K562 (cell line): ENCODE data around the gene LRRC71. TPM values are rescaled to one million over a fixed set of nuclear protein-coding genes. Genes with fewer than 3 reads are reported as not detected.

ENCODE experiments used
- ATAC-seq: fragments of 200-7000 bp; cut with Tn5 transposase; 3 replicates; pipeline ENCODE4 v1.9.1; 2020; ENCODE audit warnings: moderate library complexity
- BruUV-seq: library from RNA; stranded (reverse); fragments of 400-500 nt; replicated peaks from 2 replicates; lab custom pipeline; 2021; lab: Mats Ljungman, UMichigan
- CTCF ChIA-PET: fragments of 300-600 bp; formaldehyde crosslinking; extraction: SDS; loops from one replicate; lab custom pipeline; 2021; ENCODE audit warnings: low intra/inter-chr PET ratio; lab: Yijun Ruan, JAX
- POLR2A ChIA-PET: fragments of 300-600, 350-650 bp; sonication (Branson Sonifier 250); formaldehyde crosslinking; extraction: SDS; loops from one replicate; lab custom pipeline; 2021; ENCODE audit warnings: antibody characterized with exemption, inconsistent platforms; lab: Yijun Ruan, JAX
- DNase-seq, 4 experiments: peaks; one replicate each; pipeline versions ENCODE4 v3.0.0 to v3.0.0-alpha.2; 2011 to 2018; ENCODE audit warnings: low spot score in 3 of 4, mixed read lengths in 3 of 4; ENCODE audit errors: extremely low read depth in 1 of 4
- FAIRE-seq: peaks from 2 replicates; lab custom pipeline; 2011; peaks lifted over from hg19 to GRCh38; lab: Jason Lieb, UNC
- H2AFZ ChIP-seq: 2 replicates; pipeline ENCODE4 v1.6.0; 2011; ENCODE audit warnings: low read depth, low read length, control low read depth, inconsistent platforms
- H3K27ac ChIP-seq: fragments of 200-600 bp; 3 replicates; pipeline ENCODE4 v1.8.0; 2011; ENCODE audit warnings: low read depth, mild to moderate bottlenecking, control low read depth, inconsistent platforms, low read length, moderate library complexity, mixed read lengths; ENCODE audit errors: extremely low read depth
- H3K27me3 ChIP-seq, 2 experiments: fragments of 300-600 bp in 1 of 2; 2 replicates in 1 of 2; 3 replicates in 1 of 2; pipeline versions ENCODE4 v1.6.0 to v1.8.0; 2011; ENCODE audit warnings: inconsistent platforms in 2 of 2, low read length in 2 of 2, mild to moderate bottlenecking in 1 of 2, mixed read lengths in 1 of 2, moderate library complexity in 1 of 2; ENCODE audit not compliant: control insufficient read depth in 2 of 2, insufficient read depth in 2 of 2
- H3K36me3 ChIP-seq: fragments of 300-600 bp; 3 replicates; pipeline ENCODE4 v1.8.0; 2011; ENCODE audit warnings: mild to moderate bottlenecking, low read length, inconsistent platforms; ENCODE audit not compliant: control insufficient read depth, insufficient read depth
- H3K4me1 ChIP-seq, 2 experiments: fragments of 200-600 bp in 1 of 2; replicated peaks in 1 of 2; 2 replicates in 1 of 2; 3 replicates in 1 of 2; pipeline versions ENCODE4 v1.5.1 to v1.8.0; 2011; ENCODE audit warnings: inconsistent platforms in 2 of 2, low read length in 2 of 2, mild to moderate bottlenecking in 1 of 2, mixed read lengths in 1 of 2, moderate library complexity in 1 of 2; ENCODE audit not compliant: control insufficient read depth in 2 of 2, insufficient read depth in 2 of 2
- H3K4me2 ChIP-seq: 2 replicates; pipeline ENCODE4 v1.6.1; 2011; ENCODE audit warnings: low read length, control low read depth, inconsistent platforms, mixed read lengths; ENCODE audit not compliant: insufficient read depth
- H3K4me3 ChIP-seq: fragments of 200-600 bp; sonication (generic), shearing (Covaris generic); 2 replicates; pipeline ENCODE4 v1.5.1; 2016; ENCODE audit warnings: control low read depth, inconsistent platforms
- H3K79me2 ChIP-seq: fragments of 200-600 bp; 3 replicates; pipeline ENCODE4 v1.8.0; 2011; ENCODE audit warnings: low read length, inconsistent platforms; ENCODE audit not compliant: control insufficient read depth, insufficient read depth
- H3K9ac ChIP-seq, 2 experiments: 2 replicates each; pipeline versions ENCODE4 v1.6.0 to v1.6.1; 2011; ENCODE audit warnings: low read depth in 2 of 2, low read length in 2 of 2, control low read depth in 1 of 2, inconsistent platforms in 1 of 2, mild to moderate bottlenecking in 1 of 2, mixed read lengths in 1 of 2; ENCODE audit not compliant: insufficient read depth in 1 of 2
- H3K9me1 ChIP-seq: one replicate; pipeline ENCODE4 v1.6.0; 2011; ENCODE audit warnings: inconsistent platforms, mild to moderate bottlenecking, low read length, moderate library complexity; ENCODE audit not compliant: control insufficient read depth, insufficient read depth
- H3K9me3 ChIP-seq: replicated peaks from 2 replicates; pipeline ENCODE4 v1.5.1; 2011; ENCODE audit warnings: low read depth, low read length, inconsistent platforms; ENCODE audit not compliant: control insufficient read depth, insufficient read depth
- H4K20me1 ChIP-seq: replicated peaks from 2 replicates; pipeline ENCODE4 v1.6.1; 2011; ENCODE audit warnings: low read length, inconsistent platforms, mixed read lengths; ENCODE audit not compliant: control insufficient read depth, insufficient read depth
- ELF1 ChIP-seq: fragments of 200-800 bp; sonication (Bioruptor generic); IDR thresholded peaks from 2 replicates; pipeline ENCODE4 v1.6.1; 2016; ENCODE audit warnings: missing genetic modification characterization, missing compliant biosample characterization
- GABPB1 ChIP-seq: sonication (generic); formaldehyde crosslinking; IDR thresholded peaks from 2 replicates; pipeline ENCODE4 v1.8.0; 2022; ENCODE audit warnings: mild to moderate bottlenecking, missing genetic modification reagents
- MAFF ChIP-seq: IDR thresholded peaks from 2 replicates; pipeline ENCODE4 v1.6.1; 2012; ENCODE audit warnings: low read length, improper control_type of control experiment
- MYNN ChIP-seq, 2 experiments: sonication (generic); formaldehyde crosslinking in 1 of 2; IDR thresholded peaks; 2 replicates each; pipeline versions ENCODE4 v1.5.0 to v1.6.1; 2016 to 2020; ENCODE audit warnings: antibody characterized with exemption in 1 of 2, missing genetic modification reagents in 1 of 2
- NFE2L1 ChIP-seq: fragments of 450-650 bp; IDR thresholded peaks from 2 replicates; pipeline ENCODE4 v1.6.1; 2016; ENCODE audit warnings: missing genetic modification characterization, low read depth, mild to moderate bottlenecking, missing compliant biosample characterization, moderate library complexity, borderline replicate concordance
- PYGO2 ChIP-seq: fragments of 450-650 bp; IDR thresholded peaks from 2 replicates; pipeline ENCODE4 v1.6.1; 2016; ENCODE audit warnings: mild to moderate bottlenecking, missing genetic modification characterization, moderate library complexity, missing compliant biosample characterization
- ZNF589 ChIP-seq: fragments of 200-800 bp; sonication (Bioruptor generic); IDR thresholded peaks from 2 replicates; pipeline ENCODE4 v1.6.1; 2016; ENCODE audit warnings: low read depth, missing genetic modification characterization, missing compliant biosample characterization
- ZNF717 ChIP-seq: fragments of 250-450 bp; sonication (Bioruptor Pico); IDR thresholded peaks from 2 replicates; pipeline ENCODE4 v1.5.0; 2021
- ZNF76 ChIP-seq: fragments of 250-450 bp; sonication (Bioruptor Pico); IDR thresholded peaks from 2 replicates; pipeline ENCODE4 v1.4.0; 2020; ENCODE audit warnings: mild to moderate bottlenecking, moderate library complexity, borderline replicate concordance
- WGBS: fragments of 100-300 bp; shearing (Covaris generic); methylation state at CpG from one replicate; pipeline ENCODE4 v1.1.6; 2016; ENCODE audit warnings: low coverage, mixed read lengths; ENCODE audit not compliant: insufficient coverage; ENCODE audit errors: missing lambda C conversion rate; 5-methylcytosine and 5-hydroxymethylcytosine counted together
- in situ Hi-C: fragments of 300-500 bp; cut with MboI; formaldehyde crosslinking; loops from 4 replicates; pipeline ENCODE4 v1.15.0; 2018; ENCODE audit warnings: inconsistent platforms, mixed read lengths
- intact Hi-C: fragments of 100-400 bp; cut with micrococcal nuclease; formaldehyde crosslinking; loops from 2 replicates; pipeline ENCODE4 v1.14.2; 2022
- polyA plus RNA-seq, 8 experiments: library from polyadenylated mRNA; depleted of rRNA in 4 of 8; stranded (reverse) in 5 of 8; unstranded in 3 of 8; fragments of >200 nt; fragmentation: Nextera tagmentation in 2 of 8; fragmentation: Illumina TruSeq in 1 of 8; extraction: Ambion mirVana in 2 of 8; extraction: Trizol in 1 of 8; gene quantifications; 2 replicates each; pipeline versions ENCODE4 v1.2.1 to v1.2.3, GENCODE V29; 2011 to 2014; ENCODE audit warnings: inconsistent platforms in 1 of 8, missing spikeins in 1 of 8
- total RNA-seq, 7 experiments: library from RNA; depleted of rRNA in 6 of 7; stranded (reverse); fragments of >200 nt in 6 of 7; fragmentation: Illumina TruSeq in 2 of 7; extraction: Trizol in 2 of 7; gene quantifications; 2 replicates each; pipeline versions ENCODE4 v1.2.1 to v1.2.3, GENCODE V29; 2011 to 2021; ENCODE audit warnings: low replicate concordance in 1 of 7
- TF ChIP-seq, protein P1 (sequence below), 2 experiments: fragments of 450-650 bp; IDR thresholded peaks; 2 replicates each; pipeline ENCODE4 v1.6.1; 2016
- TF ChIP-seq, protein P2 (sequence below), 2 experiments: fragments of 450-650 bp; formaldehyde crosslinking in 1 of 2; IDR thresholded peaks; 2 replicates each; pipeline versions ENCODE4 v1.4.0 to v1.6.1; 2014 to 2020; ENCODE audit warnings: mild to moderate bottlenecking in 2 of 2, borderline replicate concordance in 1 of 2, low read depth in 1 of 2

The LRRC71 gene
- total and polyA plus RNA-seq, 9 of the 15 experiments (the other 6 are each of a cell fraction or from before 2014, with no cell fraction given) = 0.06 to 1.2 (median 0.51) TPM; not detected in 1

DNA sequence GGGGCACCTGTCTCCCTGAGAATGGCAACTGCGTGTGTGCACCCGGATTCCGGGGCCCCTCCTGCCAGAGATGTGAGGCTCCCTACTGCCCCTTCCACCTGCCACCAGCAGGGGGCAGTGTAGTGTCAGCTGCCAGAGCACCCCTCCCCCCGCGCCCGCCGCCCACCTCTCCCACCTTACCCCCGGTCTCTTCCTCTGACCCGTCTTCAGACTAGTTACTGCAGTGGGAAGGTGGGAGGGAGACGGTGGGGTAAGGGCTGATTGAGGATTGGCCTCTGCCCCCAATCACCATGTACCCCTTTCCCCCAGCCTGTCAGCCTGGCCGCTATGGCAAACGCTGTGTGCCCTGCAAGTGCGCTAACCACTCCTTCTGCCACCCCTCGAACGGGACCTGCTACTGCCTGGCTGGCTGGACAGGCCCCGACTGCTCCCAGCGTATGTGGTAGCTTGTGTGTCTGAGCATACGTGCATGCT, 10.1 kb upstream of the LRRC71 start:
- ATAC-seq (peak; percentile 49), FAIRE-seq (no peak), DNase-seq (peak; percentile 79 to 89 (median 86))
- H3K79me2 ChIP-seq = peaks cover 23% of the 10 kb centered on the region
- no peaks in the 10 kb centered on the region for H3K9me3 ChIP-seq
- H3K27me3 ChIP-seq = no peaks in the 10 kb centered on the region
- POLR2A ChIA-PET = interaction anchor here (0.7 to 1.6 kb wide), 3 partner anchors 10 to 182 kb away, joined by 3 to 4 read pairs (median 4); partner anchors contain the start of genes ISG20L2 and LRRC71
- H4K20me1 ChIP-seq = no peaks in the 10 kb centered on the region
- CTCF ChIA-PET = interaction anchor here (0.6 to 2.2 kb wide), 3 partner anchors 10 to 675 kb away, joined by 3 to 19 read pairs (median 12); partner anchors contain the start of gene LRRC71
- peaks cover 52 to 73% of the 10 kb centered on the region in 2 experiments for H3K4me1 ChIP-seq
- peak overlapping the region in 1 of 2 experiments; percentile 74; a peak in 2 of 4 replicates for H3K9ac ChIP-seq
- intact Hi-C loops = loop anchor here (1.0 kb wide), 1 partner anchor 10 kb away; the partner anchor contains the start of gene LRRC71
- H3K27ac ChIP-seq = no peak overlapping the region
- 11% methylated on average over 15 of the region's 18 CpGs for WGBS
- in situ Hi-C loops = no loop called here
- H2AFZ ChIP-seq = peak overlapping the region; percentile 64; the same call in 1 of the 2 replicates
- no TSS peak for BruUV-seq
- H3K9me1 ChIP-seq = peaks cover 4% of the 10 kb centered on the region
- H3K4me2 ChIP-seq = peak overlapping the region; percentile 75
- H3K36me3 ChIP-seq = peaks cover 2% of the 10 kb centered on the region; the same call in 2 of the 3 replicates
- peak overlapping the region; percentile 14; the same call in 1 of the 2 replicates for H3K4me3 ChIP-seq
- TF ChIP-seq NFE2L1 (tag) (no peak), GABPB1 (CRISPR knock-in tag) (0 out of 2 replicates have a peak, but pooled peaks have one; percentile 40), ELF1 (tag) (no peak), PYGO2 (tag) (no peak), MAFF (no peak), ZNF717 (CRISPR knock-in tag) (no peak), ZNF589 (CRISPR knock-in tag) (no peak), ZNF76 (no peak), MYNN (IDR thresholded peaks at IDR 0.05) (0 out of 2 replicates have a peak, but pooled peaks have one; percentile 37), MYNN (CRISPR knock-in tag; IDR thresholded peaks at IDR 0.05) (no peak)
- TF ChIP-seq, protein P1, sequence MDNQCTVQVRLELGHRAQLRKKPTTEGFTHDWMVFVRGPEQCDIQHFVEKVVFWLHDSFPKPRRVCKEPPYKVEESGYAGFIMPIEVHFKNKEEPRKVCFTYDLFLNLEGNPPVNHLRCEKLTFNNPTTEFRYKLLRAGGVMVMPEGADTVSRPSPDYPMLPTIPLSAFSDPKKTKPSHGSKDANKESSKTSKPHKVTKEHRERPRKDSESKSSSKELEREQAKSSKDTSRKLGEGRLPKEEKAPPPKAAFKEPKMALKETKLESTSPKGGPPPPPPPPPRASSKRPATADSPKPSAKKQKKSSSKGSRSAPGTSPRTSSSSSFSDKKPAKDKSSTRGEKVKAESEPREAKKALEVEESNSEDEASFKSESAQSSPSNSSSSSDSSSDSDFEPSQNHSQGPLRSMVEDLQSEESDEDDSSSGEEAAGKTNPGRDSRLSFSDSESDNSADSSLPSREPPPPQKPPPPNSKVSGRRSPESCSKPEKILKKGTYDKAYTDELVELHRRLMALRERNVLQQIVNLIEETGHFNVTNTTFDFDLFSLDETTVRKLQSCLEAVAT (IDR thresholded peaks at IDR 0.05) = no peak
- TF ChIP-seq, protein P2, sequence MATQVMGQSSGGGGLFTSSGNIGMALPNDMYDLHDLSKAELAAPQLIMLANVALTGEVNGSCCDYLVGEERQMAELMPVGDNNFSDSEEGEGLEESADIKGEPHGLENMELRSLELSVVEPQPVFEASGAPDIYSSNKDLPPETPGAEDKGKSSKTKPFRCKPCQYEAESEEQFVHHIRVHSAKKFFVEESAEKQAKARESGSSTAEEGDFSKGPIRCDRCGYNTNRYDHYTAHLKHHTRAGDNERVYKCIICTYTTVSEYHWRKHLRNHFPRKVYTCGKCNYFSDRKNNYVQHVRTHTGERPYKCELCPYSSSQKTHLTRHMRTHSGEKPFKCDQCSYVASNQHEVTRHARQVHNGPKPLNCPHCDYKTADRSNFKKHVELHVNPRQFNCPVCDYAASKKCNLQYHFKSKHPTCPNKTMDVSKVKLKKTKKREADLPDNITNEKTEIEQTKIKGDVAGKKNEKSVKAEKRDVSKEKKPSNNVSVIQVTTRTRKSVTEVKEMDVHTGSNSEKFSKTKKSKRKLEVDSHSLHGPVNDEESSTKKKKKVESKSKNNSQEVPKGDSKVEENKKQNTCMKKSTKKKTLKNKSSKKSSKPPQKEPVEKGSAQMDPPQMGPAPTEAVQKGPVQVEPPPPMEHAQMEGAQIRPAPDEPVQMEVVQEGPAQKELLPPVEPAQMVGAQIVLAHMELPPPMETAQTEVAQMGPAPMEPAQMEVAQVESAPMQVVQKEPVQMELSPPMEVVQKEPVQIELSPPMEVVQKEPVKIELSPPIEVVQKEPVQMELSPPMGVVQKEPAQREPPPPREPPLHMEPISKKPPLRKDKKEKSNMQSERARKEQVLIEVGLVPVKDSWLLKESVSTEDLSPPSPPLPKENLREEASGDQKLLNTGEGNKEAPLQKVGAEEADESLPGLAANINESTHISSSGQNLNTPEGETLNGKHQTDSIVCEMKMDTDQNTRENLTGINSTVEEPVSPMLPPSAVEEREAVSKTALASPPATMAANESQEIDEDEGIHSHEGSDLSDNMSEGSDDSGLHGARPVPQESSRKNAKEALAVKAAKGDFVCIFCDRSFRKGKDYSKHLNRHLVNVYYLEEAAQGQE (IDR thresholded peaks at IDR 0.05; ENCODE audit: borderline replicate concordance) = peak; percentile 54; the same call in 1 of the 2 replicates
- TF ChIP-seq, protein P2 (CRISPR knock-in tag; IDR thresholded peaks at IDR 0.05; ENCODE audit: low read depth) = no peak
